Upper lobe of left lung (tissue), 6 donors: ENCODE measurements around the gene OR7A5. TPM values are rescaled to one million over a fixed set of nuclear protein-coding genes. Genes with fewer than 3 reads are reported as not detected.
A peak's percentile ranks its signal among the peaks of the same experiment; 100 is the strongest.
"Not testable (repeated sequence)": the region's sequence is repeated elsewhere in the genome, so short reads cannot be mapped to it uniquely, and the experiment has no call there.

Experiments
- ATAC-seq, 2 donors: fragments of 200-7000 bp; cut with Tn5 transposase; one replicate each; pipeline ENCODE4 v1.9.1; 2022; ENCODE audit warnings: mild to moderate bottlenecking in 2 of 2, moderate library complexity in 2 of 2; ENCODE audit not compliant: low FRiP score in 2 of 2
- DNase-seq, 2 donors: peaks; one replicate each; pipeline ENCODE4 v3.0.0-alpha.2; 2019 to 2020
- H3K27ac ChIP-seq, 4 donors: fragments of 200-600 bp; sonication (generic); one replicate each; pipeline ENCODE4 v1.5.1; 2016 to 2019
- H3K27me3 ChIP-seq, 4 donors: fragments of 200-600 bp; sonication (generic); one replicate each; pipeline ENCODE4 v1.5.1; 2017 to 2019
- H3K36me3 ChIP-seq, 4 donors: fragments of 200-600 bp; sonication (generic); one replicate each; pipeline ENCODE4 v1.5.1; 2016 to 2019
- H3K4me1 ChIP-seq, 4 donors: fragments of 200-600 bp; sonication (generic); one replicate each; pipeline ENCODE4 v1.5.1; 2018 to 2019
- H3K4me3 ChIP-seq, 4 donors: fragments of 200-600 bp; sonication (generic); one replicate each; pipeline ENCODE4 v1.5.1; 2017 to 2019; ENCODE audit warnings: mild to moderate bottlenecking in 2 of 4, moderate library complexity in 1 of 4
- H3K9me3 ChIP-seq, 4 donors: fragments of 200-600 bp; sonication (generic); one replicate each; pipeline ENCODE4 v1.5.1; 2018 to 2019
- CTCF ChIP-seq, 6 experiments: fragments of 450-650 bp in 4 of 6; fragments of 200-600 bp in 2 of 6; sonication (generic) in 2 of 6; IDR thresholded peaks; one replicate each; pipeline ENCODE4 v1.5.1; 2016 to 2019; ENCODE audit warnings: antibody characterized with exemption in 6 of 6
- EP300 ChIP-seq, 4 donors: sonication (generic); formaldehyde crosslinking; IDR thresholded peaks; one replicate each; pipeline ENCODE4 v1.5.1; 2017; ENCODE audit warnings: antibody characterized with exemption in 4 of 4, control low read depth in 2 of 4
- POLR2A ChIP-seq, 4 donors: fragments of 450-650 bp; IDR thresholded peaks; one replicate each; pipeline ENCODE4 v1.5.1; 2016 to 2017; ENCODE audit warnings: antibody characterized with exemption in 4 of 4, mild to moderate bottlenecking in 2 of 4
- POLR2AphosphoS5 ChIP-seq, 2 donors: sonication (generic); formaldehyde crosslinking; IDR thresholded peaks; one replicate each; pipeline ENCODE4 v1.5.1; 2017; ENCODE audit warnings: antibody characterized with exemption in 2 of 2
- WGBS, 2 donors: methylation state at CpG; one replicate each; pipeline ENCODE4 v1.1.5; 2017 to 2018; 5-methylcytosine and 5-hydroxymethylcytosine counted together
- total RNA-seq, 6 donors: library from RNA; depleted of rRNA in 4 of 6; stranded (reverse); fragments of >200 nt in 4 of 6; gene quantifications; one replicate each; pipeline versions ENCODE4 v1.1.0 to v1.2.1, GENCODE V29; 2016 to 2021
- donor health status: DM: no; HTN: no; CAD: no; lungs with moderate emphysema.
- donor health status: DM: no; HTN: yes; CAD: no; lungs with severe emphysema.

The OR7A5 gene
- total RNA-seq, 6 donors from 2014 or later: not detected

- TF ChIP-seq EP300 (IDR thresholded peaks at IDR 0.05) (no peak), CTCF (IDR thresholded peaks at IDR 0.05) (no peak), POLR2AphosphoS5 (IDR thresholded peaks at IDR 0.05) (no peak), POLR2A (IDR thresholded peaks at IDR 0.05) (no peak)
- no peak for ATAC-seq
- 86 to 92% methylated on average over 3 of the region's 3 CpGs for WGBS, 2 donors
- H3K27me3 ChIP-seq: no peaks in the 10 kb centered on the region
- no peak overlapping the region for H3K27ac ChIP-seq
- no peaks in the 10 kb centered on the region for H3K4me1 ChIP-seq
- H3K36me3 ChIP-seq: no peaks in the 10 kb centered on the region
- no peaks in the 10 kb centered on the region for H3K9me3 ChIP-seq
- no peak overlapping the region for H3K4me3 ChIP-seq
- DNase-seq: no peak
These were observed 30.2 kb downstream of the OR7A5 start for GRCh38 chr19:14804765-14805164.

DNA sequence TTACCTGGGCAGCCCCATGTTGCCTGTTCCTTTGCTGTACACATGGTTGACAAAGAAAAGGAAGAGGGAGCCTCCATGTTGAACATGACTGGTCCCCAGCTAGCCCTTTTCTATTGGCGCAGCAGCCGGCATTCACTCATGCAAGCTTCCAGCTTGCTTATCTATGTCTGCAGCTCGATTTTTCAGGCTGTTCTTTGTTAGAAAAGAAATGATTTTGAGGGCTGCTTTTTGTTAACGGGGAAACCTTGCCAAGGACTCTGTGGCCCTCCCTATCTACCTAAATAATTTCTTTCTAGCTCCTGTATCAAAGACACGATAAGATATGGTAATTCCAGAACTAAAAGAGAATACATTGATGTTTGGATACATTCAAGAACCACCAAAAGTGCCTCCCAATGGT is 36.2 kb downstream of the OR7A5 start:
- ATAC-seq (no peak), DNase-seq (no peak)
- H3K4me1 ChIP-seq: no peaks in the 10 kb centered on the region
- no peaks in the 10 kb centered on the region for H3K27me3 ChIP-seq
- WGBS, 2 donors: 79 to 81% methylated on average over 5 of the region's 5 CpGs
- TF ChIP-seq CTCF (IDR thresholded peaks at IDR 0.05): no peak
- no peak for TF ChIP-seq POLR2A (IDR thresholded peaks at IDR 0.05)
- no peak for TF ChIP-seq EP300 (IDR thresholded peaks at IDR 0.05)
- TF ChIP-seq POLR2AphosphoS5 (IDR thresholded peaks at IDR 0.05): no peak
- H3K27ac ChIP-seq: no peak overlapping the region
- no peak overlapping the region for H3K4me3 ChIP-seq
- H3K36me3 ChIP-seq: no peaks in the 10 kb centered on the region
- H3K9me3 ChIP-seq: no peaks in the 10 kb centered on the region

GRCh38 chr19:14796021-14796420 is 39.0 kb downstream of the OR7A5 start:
- Histone ChIP-seq H3K4me3 (no peak overlapping the region), H3K4me1 (no peaks in the 10 kb centered on the region), H3K27me3 (no peaks in the 10 kb centered on the region), H3K27ac (no peak overlapping the region), H3K36me3 (no peaks in the 10 kb centered on the region), H3K9me3 (no peaks in the 10 kb centered on the region)
- peak in 1 of 2 donors; percentile 47 for DNase-seq
- no peak for ATAC-seq
- no peak for TF ChIP-seq EP300 (IDR thresholded peaks at IDR 0.05)
- no peak for TF ChIP-seq CTCF (IDR thresholded peaks at IDR 0.05)
- no peak for TF ChIP-seq POLR2A (IDR thresholded peaks at IDR 0.05)
- TF ChIP-seq POLR2AphosphoS5 (IDR thresholded peaks at IDR 0.05): no peak
- WGBS, 2 donors: 94 to 96% methylated on average over 11 of the region's 11 CpGs

DNA sequence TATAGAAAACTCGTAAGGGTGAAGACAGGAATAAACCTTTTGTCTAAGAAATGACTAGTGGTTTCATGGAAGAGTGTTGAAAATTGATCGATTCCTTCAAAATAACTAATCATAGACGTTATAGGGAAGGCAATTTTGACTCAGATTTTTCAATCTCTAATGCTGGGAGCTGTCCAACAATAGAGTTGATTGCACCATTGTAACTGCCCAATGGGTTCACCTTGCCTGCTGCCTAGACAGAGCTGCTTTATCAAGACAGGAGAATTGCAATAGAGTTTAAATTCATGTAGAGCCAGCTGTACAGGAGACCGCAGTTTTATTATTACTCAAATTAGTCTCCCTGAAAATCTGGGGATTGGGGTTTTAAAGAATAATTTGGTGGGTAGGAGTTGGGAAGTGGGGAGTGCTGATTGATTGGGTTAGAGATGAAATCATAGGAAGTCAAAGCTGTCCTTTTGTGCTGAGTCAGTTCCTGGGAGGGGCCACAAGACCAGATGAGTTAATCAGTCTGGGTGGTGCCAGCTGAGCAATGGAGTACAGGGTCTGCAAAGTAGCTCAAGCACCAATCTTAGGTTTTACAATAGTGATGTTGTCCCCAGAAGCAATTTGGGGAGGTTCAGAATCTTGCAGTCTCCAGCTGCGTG is 39.8 kb downstream of the OR7A5 start:
- peak in 1 of 2 donors; percentile 38 for DNase-seq
- no peaks in the 10 kb centered on the region for H3K36me3 ChIP-seq
- TF ChIP-seq POLR2AphosphoS5 (IDR thresholded peaks at IDR 0.05) (no peak), EP300 (IDR thresholded peaks at IDR 0.05) (no peak), POLR2A (IDR thresholded peaks at IDR 0.05) (no peak)
- no peaks in the 10 kb centered on the region for H3K27me3 ChIP-seq
- no peaks in the 10 kb centered on the region for H3K9me3 ChIP-seq
- ATAC-seq: no peak
- H3K4me1 ChIP-seq: no peaks in the 10 kb centered on the region
- 78 to 85% methylated on average over 5 of the region's 5 CpGs for WGBS, 2 donors
- no peak overlapping the region for H3K27ac ChIP-seq
- H3K4me3 ChIP-seq: no peak overlapping the region

DNA sequence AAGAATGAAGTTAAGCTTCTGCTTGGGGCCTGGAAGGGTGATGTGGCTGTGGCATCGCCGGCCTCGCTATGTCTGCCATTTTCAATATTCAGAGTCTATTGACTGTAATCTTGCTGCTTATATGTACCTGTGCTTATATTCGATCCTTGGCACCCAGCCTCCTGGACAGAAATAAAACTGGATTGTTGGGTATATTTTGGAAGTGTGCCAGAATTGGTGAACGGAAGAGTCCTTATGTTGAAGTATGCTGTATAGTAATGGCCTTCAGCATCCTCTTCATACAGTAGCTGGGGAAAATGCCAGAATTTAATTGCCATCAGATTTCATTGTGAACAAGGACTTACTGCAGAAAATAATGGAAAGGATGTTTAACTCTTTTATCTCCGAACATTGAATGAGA is 42.7 kb downstream of the OR7A5 start:
- not testable (repeated sequence) for H3K9me3 ChIP-seq, H3K27ac ChIP-seq, H3K36me3 ChIP-seq, DNase-seq, H3K4me1 ChIP-seq, ATAC-seq, H3K27me3 ChIP-seq, H3K4me3 ChIP-seq
- WGBS, 2 donors: 69 to 75% methylated on average over 6 of the region's 6 CpGs

DNA sequence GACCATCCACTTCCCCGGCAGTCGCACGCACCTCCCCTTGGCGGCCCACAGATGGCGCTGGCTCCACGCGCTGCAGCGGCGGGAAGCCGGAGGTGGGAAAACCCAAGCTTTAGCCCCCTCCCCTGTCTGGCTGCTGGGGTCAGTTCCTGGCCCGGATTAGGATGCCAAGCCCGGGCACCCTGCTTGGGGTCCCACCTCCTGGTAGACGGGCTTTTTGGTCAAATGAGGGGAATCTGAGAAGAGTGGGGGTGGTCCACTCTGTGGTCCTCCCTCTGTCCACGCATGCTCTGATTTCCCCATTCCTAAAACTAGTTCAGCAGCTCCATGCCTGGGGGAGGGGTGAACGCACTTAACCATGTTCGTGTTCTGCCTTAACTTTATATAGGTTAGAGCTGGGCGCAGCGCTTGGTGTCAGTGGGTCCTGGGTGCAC is 48.5 kb downstream of the OR7A5 start:
- ATAC-seq (peak in 1 of 2 donors; percentile 62), DNase-seq (peak; percentile 44 to 87)
- Histone ChIP-seq H3K27ac (peak overlapping the region in 1 of 4 donors; percentile 64), H3K9me3 (no peaks in the 10 kb centered on the region), H3K4me1 (peaks cover 0 to 13% (median 3%) of the 10 kb centered on the region in 4 donors), H3K4me3 (no peak overlapping the region), H3K27me3 (no peaks in the 10 kb centered on the region), H3K36me3 (no peaks in the 10 kb centered on the region)
- no peak for TF ChIP-seq EP300 (IDR thresholded peaks at IDR 0.05)
- no peak for TF ChIP-seq POLR2AphosphoS5 (IDR thresholded peaks at IDR 0.05)
- TF ChIP-seq CTCF (IDR thresholded peaks at IDR 0.05): peak; percentile 52 to 69 (median 62)
- 16 to 57% methylated on average over 6 to 15 of the region's 18 CpGs for WGBS, 2 donors

DNA sequence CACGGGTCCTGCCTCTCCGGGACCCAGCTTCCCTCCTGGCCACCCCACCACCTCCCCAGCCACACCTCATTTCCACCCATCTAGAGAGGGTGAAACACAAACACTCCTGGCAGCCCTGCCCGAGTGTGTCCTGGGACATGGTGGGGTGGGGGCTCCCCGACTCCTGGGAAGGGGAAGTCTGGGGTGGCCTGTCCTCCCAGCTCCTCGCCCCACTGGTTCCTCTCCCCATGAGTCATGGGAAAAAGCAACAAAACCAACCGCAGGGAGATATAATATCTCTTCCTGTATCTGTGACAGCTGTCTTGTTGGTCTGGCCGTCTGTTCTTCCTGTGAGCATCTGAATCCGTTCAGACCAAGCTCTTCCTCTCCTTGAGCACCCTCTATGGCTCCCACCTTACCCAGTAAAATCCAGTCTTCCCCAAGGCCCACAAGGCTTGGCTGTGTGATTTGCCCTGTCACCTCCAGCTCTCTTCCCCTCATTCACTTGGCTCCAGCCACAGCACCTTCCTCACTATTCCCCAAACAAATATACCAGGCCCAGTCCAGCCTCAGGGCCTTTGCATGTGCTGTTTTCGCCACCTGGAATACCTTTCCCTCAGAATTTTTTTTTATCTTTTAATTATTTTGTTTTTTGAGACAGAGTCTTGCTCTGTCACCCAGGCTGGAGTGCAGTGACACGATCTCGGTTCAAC is 49.7 kb downstream of the OR7A5 start:
- ATAC-seq: peak; percentile 83 to 88
- H3K9me3 ChIP-seq, H3K36me3 ChIP-seq, H3K27me3 ChIP-seq, H3K4me3 ChIP-seq: not testable (repeated sequence)
- WGBS, 2 donors: 39 to 55% methylated on average over 7 to 9 of the region's 11 CpGs
- peak in 1 of 2 donors; percentile 80 for DNase-seq
- Histone ChIP-seq H3K4me1 (peaks cover 0 to 13% (median 3%) of the 10 kb centered on the region in 4 donors), H3K27ac (peak overlapping the region; percentile 64 to 73 (median 68))
